ENCODE data around the gene MACROD2. TPM values are rescaled to one million over a fixed set of nuclear protein-coding genes. Genes with fewer than 3 reads are reported as not detected.

MACROD2 gene
- polyA plus RNA-seq, 1 donor (not counting 4 experiments of a cell fraction or from before 2014, with no cell fraction given) = 0.71 TPM

- Histone ChIP-seq H3K4me1 (ENCODE audit: control insufficient read depth, extremely low read depth, insufficient read depth, low read length) (peaks cover 6% of the 10 kb centered on the region), H3K4me3 (ENCODE audit: control insufficient read depth in 2 of 3, extremely low read depth in 1 of 3, insufficient read depth in 2 of 3, low read depth in 1 of 3, low read length in 3 of 3) (peak overlapping the region in 1 of 3 experiments; percentile 34), H3K79me2 (ENCODE audit: control insufficient read depth, insufficient read depth, low read length) (no peaks in the 10 kb centered on the region), H3K9me1 (ENCODE audit: control insufficient read depth, extremely low read depth, insufficient read depth, low read length) (no peaks in the 10 kb centered on the region), H2AFZ (ENCODE audit: control insufficient read depth, low read length) (peak overlapping the region; percentile 71), H3K9me3 (ENCODE audit: control insufficient read depth, low read depth, low read length) (no peaks in the 10 kb centered on the region), H3K9ac (ENCODE audit: control insufficient read depth, extremely low read depth, insufficient read depth, low read length) (no peak overlapping the region), H3K27me3 (ENCODE audit: control insufficient read depth, extremely low read depth, insufficient read depth, low read length) (no peaks in the 10 kb centered on the region), H4K20me1 (ENCODE audit: control insufficient read depth, extremely low read depth, insufficient read depth, low read length) (no peaks in the 10 kb centered on the region), H3K27ac (ENCODE audit: control insufficient read depth, insufficient read depth, low read length) (no peak overlapping the region), H3K36me3 (ENCODE audit: control insufficient read depth in 2 of 2, extremely low read depth in 1 of 2, insufficient read depth in 2 of 2, low read length in 2 of 2) (no peaks in the 10 kb centered on the region), H3K4me2 (ENCODE audit: control insufficient read depth, extremely low read depth, insufficient read depth, low read depth, low read length) (peak overlapping the region; percentile 34)
- no peak for TF ChIP-seq EZH2 (IDR thresholded peaks at IDR 0.05; ENCODE audit: low read length)
- TF ChIP-seq, protein P1, sequence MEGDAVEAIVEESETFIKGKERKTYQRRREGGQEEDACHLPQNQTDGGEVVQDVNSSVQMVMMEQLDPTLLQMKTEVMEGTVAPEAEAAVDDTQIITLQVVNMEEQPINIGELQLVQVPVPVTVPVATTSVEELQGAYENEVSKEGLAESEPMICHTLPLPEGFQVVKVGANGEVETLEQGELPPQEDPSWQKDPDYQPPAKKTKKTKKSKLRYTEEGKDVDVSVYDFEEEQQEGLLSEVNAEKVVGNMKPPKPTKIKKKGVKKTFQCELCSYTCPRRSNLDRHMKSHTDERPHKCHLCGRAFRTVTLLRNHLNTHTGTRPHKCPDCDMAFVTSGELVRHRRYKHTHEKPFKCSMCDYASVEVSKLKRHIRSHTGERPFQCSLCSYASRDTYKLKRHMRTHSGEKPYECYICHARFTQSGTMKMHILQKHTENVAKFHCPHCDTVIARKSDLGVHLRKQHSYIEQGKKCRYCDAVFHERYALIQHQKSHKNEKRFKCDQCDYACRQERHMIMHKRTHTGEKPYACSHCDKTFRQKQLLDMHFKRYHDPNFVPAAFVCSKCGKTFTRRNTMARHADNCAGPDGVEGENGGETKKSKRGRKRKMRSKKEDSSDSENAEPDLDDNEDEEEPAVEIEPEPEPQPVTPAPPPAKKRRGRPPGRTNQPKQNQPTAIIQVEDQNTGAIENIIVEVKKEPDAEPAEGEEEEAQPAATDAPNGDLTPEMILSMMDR (optimal IDR thresholded peaks at IDR 0.05 in 1 of 3, IDR thresholded peaks at IDR 0.05 in 1 of 3, conservative IDR thresholded peaks at IDR 0.05 in 1 of 3; ENCODE audit: extremely low read depth in 1 of 3, insufficient read depth in 2 of 3, low read length in 3 of 3) = no peak
- DNase-seq (ENCODE audit: low read depth, low spot score) = no peak
- dilution Hi-C loops (cut with MboI; ENCODE audit: extremely low pct_ligation_motif_present, low sequenced_read_pairs) = no loop called here
- FAIRE-seq = no peak
Measured at GRCh38 chr20:14698605-14699373, 703.5 kb downstream of the MACROD2 start.

- FAIRE-seq = peak; percentile 92
Measured at GRCh38 chr20:14700639-14700960, 705.3 kb downstream of the MACROD2 start.

More at GRCh38 chr20:14700639-14700960, 705.3 kb downstream of the MACROD2 start:
- Histone ChIP-seq H3K9ac (ENCODE audit: control insufficient read depth, extremely low read depth, insufficient read depth, low read length) (no peak overlapping the region), H3K4me2 (ENCODE audit: control insufficient read depth, extremely low read depth, insufficient read depth, low read depth, low read length) (peak overlapping the region; percentile 53), H3K9me3 (ENCODE audit: control insufficient read depth, low read depth, low read length) (no peaks in the 10 kb centered on the region), H4K20me1 (ENCODE audit: control insufficient read depth, extremely low read depth, insufficient read depth, low read length) (no peaks in the 10 kb centered on the region), H3K27ac (ENCODE audit: control insufficient read depth, insufficient read depth, low read length) (peak overlapping the region; percentile 36), H3K4me3 (ENCODE audit: control insufficient read depth in 2 of 3, extremely low read depth in 1 of 3, insufficient read depth in 2 of 3, low read depth in 1 of 3, low read length in 3 of 3) (no peak overlapping the region), H3K4me1 (ENCODE audit: control insufficient read depth, extremely low read depth, insufficient read depth, low read length) (peaks cover 11% of the 10 kb centered on the region), H2AFZ (ENCODE audit: control insufficient read depth, low read length) (peak overlapping the region; percentile 56), H3K27me3 (ENCODE audit: control insufficient read depth, extremely low read depth, insufficient read depth, low read length) (no peaks in the 10 kb centered on the region), H3K9me1 (ENCODE audit: control insufficient read depth, extremely low read depth, insufficient read depth, low read length) (no peaks in the 10 kb centered on the region), H3K79me2 (ENCODE audit: control insufficient read depth, insufficient read depth, low read length) (no peaks in the 10 kb centered on the region), H3K36me3 (ENCODE audit: control insufficient read depth in 2 of 2, extremely low read depth in 1 of 2, insufficient read depth in 2 of 2, low read length in 2 of 2) (no peaks in the 10 kb centered on the region)
- no peak for TF ChIP-seq EZH2 (IDR thresholded peaks at IDR 0.05; ENCODE audit: low read length)
- TF ChIP-seq, protein P1 (optimal IDR thresholded peaks at IDR 0.05 in 1 of 3, IDR thresholded peaks at IDR 0.05 in 1 of 3, conservative IDR thresholded peaks at IDR 0.05 in 1 of 3; ENCODE audit: extremely low read depth in 1 of 3, insufficient read depth in 2 of 3, low read length in 3 of 3) = no peak
- DNase-seq (ENCODE audit: low read depth, low spot score) = no peak
- dilution Hi-C loops (cut with MboI; ENCODE audit: extremely low pct_ligation_motif_present, low sequenced_read_pairs) = loop anchor here (25.0 kb wide), 1 partner anchor 363 kb away; the partner anchor contains the start of gene FLRT3
